WTC11 (cell line): ENCODE measurements around the gene TJAP1. TPM values are rescaled to one million over a fixed set of nuclear protein-coding genes. Genes with fewer than 3 reads are reported as not detected.
A peak's percentile ranks its signal among the peaks of the same experiment; 100 is the strongest.

Source experiments
- ATAC-seq: fragments of 200-7000 bp; cut with Tn5 transposase; 2 replicates; pipeline ENCODE4 v1.10.0; 2021; ENCODE audit warnings: mild to moderate bottlenecking, moderate library complexity
- CTCF ChIA-PET: fragments of 300-600 bp; sonication (Branson Sonifier 250); formaldehyde crosslinking; loops from one replicate; lab custom pipeline; 2021; ENCODE audit warnings: antibody characterized with exemption; lab: Charles Lee
- POLR2A ChIA-PET: fragments of 350-600 bp; sonication (Branson Sonifier 250); formaldehyde crosslinking; loops from one replicate; lab custom pipeline; 2021; ENCODE audit warnings: antibody characterized with exemption; lab: Charles Lee
- DNase-seq: peaks from one replicate; pipeline ENCODE4 v3.0.0; 2021; ENCODE audit warnings: low spot score
- H3K27ac Mint-ChIP-seq: 2 replicates; pipeline ENCODE4 v1.8.0; 2021; ENCODE audit warnings: mixed read lengths
- H3K27me3 Mint-ChIP-seq: 2 replicates; pipeline ENCODE4 v1.8.0; 2021; ENCODE audit warnings: low read depth, mild to moderate bottlenecking, moderate library complexity, mixed read lengths
- H3K36me3 Mint-ChIP-seq: 2 replicates; pipeline ENCODE4 v1.8.0; 2021; ENCODE audit warnings: mixed read lengths
- H3K4me1 Mint-ChIP-seq: 2 replicates; pipeline ENCODE4 v1.8.0; 2022; ENCODE audit warnings: mixed read lengths
- H3K4me3 Mint-ChIP-seq: 2 replicates; pipeline ENCODE4 v1.8.0; 2021; ENCODE audit warnings: mild to moderate bottlenecking, moderate library complexity, mixed read lengths
- H3K9me3 Mint-ChIP-seq: 2 replicates; pipeline ENCODE4 v1.8.0; 2021; ENCODE audit warnings: mixed read lengths
- ATF1 ChIP-seq: sonication (generic); formaldehyde crosslinking; IDR thresholded peaks from 2 replicates; pipeline ENCODE4 v1.8.1; 2023; ENCODE audit warnings: mild to moderate bottlenecking, moderate library complexity, missing genetic modification reagents
- ATF3 ChIP-seq: sonication (generic); formaldehyde crosslinking; conservative IDR thresholded peaks from 2 replicates; pipeline ENCODE4 v1.8.1; 2022; ENCODE audit warnings: mild to moderate bottlenecking, missing genetic modification reagents
- CREB1 ChIP-seq: sonication (generic); formaldehyde crosslinking; IDR thresholded peaks from 2 replicates; pipeline ENCODE4 v1.8.0; 2023; ENCODE audit warnings: mild to moderate bottlenecking, missing genetic modification reagents
- HMGA2 ChIP-seq: fragments of 250-450 bp; sonication (Bioruptor Pico); IDR thresholded peaks from 2 replicates; pipeline ENCODE4 v1.4.0; 2021; ENCODE audit warnings: mild to moderate bottlenecking, moderate library complexity
- JAZF1 ChIP-seq: fragments of 250-450 bp; sonication (Bioruptor Pico); IDR thresholded peaks from 2 replicates; pipeline ENCODE4 v1.9.0; 2021; ENCODE audit warnings: moderate library complexity, mild to moderate bottlenecking, inconsistent platforms
- MXD4 ChIP-seq: fragments of 250-450 bp; sonication (Bioruptor Pico); IDR thresholded peaks from 2 replicates; pipeline ENCODE4 v1.8.0; 2021; ENCODE audit warnings: mild to moderate bottlenecking, moderate library complexity, borderline replicate concordance
- NFYB ChIP-seq: sonication (generic); formaldehyde crosslinking; conservative IDR thresholded peaks from 2 replicates; pipeline ENCODE4 v1.8.0; 2022; ENCODE audit warnings: low read depth, missing genetic modification reagents
- OVOL2 ChIP-seq: fragments of 250-450 bp; sonication (Bioruptor Pico); IDR thresholded peaks from 2 replicates; pipeline ENCODE4 v1.9.0; 2021; ENCODE audit warnings: mild to moderate bottlenecking, borderline replicate concordance
- PREB ChIP-seq: sonication (generic); formaldehyde crosslinking; IDR thresholded peaks from 2 replicates; pipeline ENCODE4 v1.8.1; 2022; ENCODE audit warnings: mild to moderate bottlenecking, missing genetic modification reagents, moderate library complexity, borderline replicate concordance
- RELA ChIP-seq: sonication (generic); formaldehyde crosslinking; IDR thresholded peaks from 2 replicates; pipeline ENCODE4 v1.8.1; 2022; ENCODE audit warnings: missing genetic modification reagents, mild to moderate bottlenecking, borderline replicate concordance
- RORB ChIP-seq: fragments of 250-450 bp; sonication (Bioruptor Pico); IDR thresholded peaks from 2 replicates; pipeline ENCODE4 v1.9.0; 2021; ENCODE audit warnings: mild to moderate bottlenecking
- SP1 ChIP-seq: sonication (generic); formaldehyde crosslinking; conservative IDR thresholded peaks from 2 replicates; pipeline ENCODE4 v1.8.1; 2022; ENCODE audit warnings: missing genetic modification reagents
- TCF7 ChIP-seq: sonication (generic); formaldehyde crosslinking; IDR thresholded peaks from 2 replicates; pipeline ENCODE4 v1.8.0; 2022; ENCODE audit warnings: mild to moderate bottlenecking, low read depth, missing genetic modification reagents, moderate library complexity
- ZMAT4 ChIP-seq: fragments of 250-450 bp; sonication (Bioruptor Pico); IDR thresholded peaks from 2 replicates; pipeline ENCODE4 v1.9.0; 2021; ENCODE audit warnings: mild to moderate bottlenecking
- ZNF121 ChIP-seq: sonication (generic); formaldehyde crosslinking; IDR thresholded peaks from 2 replicates; pipeline ENCODE4 v1.8.0; 2023; ENCODE audit warnings: missing genetic modification reagents
- total RNA-seq: library from RNA; stranded (reverse); gene quantifications from 3 replicates; pipeline ENCODE4 v1.2.3, GENCODE V29; 2021
- TF ChIP-seq, protein P1 (sequence below): fragments of 250-450 bp; sonication (Bioruptor Pico); IDR thresholded peaks from 2 replicates; pipeline ENCODE4 v1.9.0; 2021; ENCODE audit warnings: mild to moderate bottlenecking, borderline replicate concordance
- TF ChIP-seq, protein P2 (sequence below): sonication (generic); formaldehyde crosslinking; IDR thresholded peaks from 2 replicates; pipeline ENCODE4 v1.8.1; 2023; ENCODE audit warnings: mild to moderate bottlenecking, missing genetic modification reagents, borderline replicate concordance
- TF ChIP-seq, protein P3 (sequence below): sonication (generic); formaldehyde crosslinking; IDR thresholded peaks from 2 replicates; pipeline ENCODE4 v1.8.0; 2022; ENCODE audit warnings: mild to moderate bottlenecking, missing genetic modification reagents
- TF ChIP-seq, protein P4 (sequence below): sonication (generic); formaldehyde crosslinking; IDR thresholded peaks from 2 replicates; pipeline ENCODE4 v1.8.0; 2023; ENCODE audit warnings: missing genetic modification reagents, mild to moderate bottlenecking, borderline replicate concordance

TJAP1 gene
- total RNA-seq, 1 experiment from 2014 or later: 40.4 TPM

GRCh38 chr6:43428112-43428570 is 49.2 kb upstream of the TJAP1 start:
- Mint-ChIP-seq H3K4me1 (peaks cover 15% of the 10 kb centered on the region), H3K27ac (peak overlapping the region; percentile 20), H3K4me3 (peak overlapping the region; percentile 90), H3K36me3 (peaks cover 8% of the 10 kb centered on the region), H3K27me3 (peaks cover 5% of the 10 kb centered on the region), H3K9me3 (peaks cover 3% of the 10 kb centered on the region)
- TF ChIP-seq RORB (no peak), ATF1 (CRISPR knock-in tag) (0 out of 2 replicates have a peak, but pooled peaks have one; percentile 44), PREB (CRISPR knock-in tag) (no peak), CREB1 (CRISPR knock-in tag) (no peak)
- peak; percentile 2; the same call in 1 of the 2 replicates for ATAC-seq
- ChIA-PET CTCF (interaction anchor here (1.1 to 1.3 kb wide), 2 partner anchors 72 to 79 kb away, joined by 3 read pairs; no protein-coding TSS in a partner anchor), POLR2A (interaction anchor here (0.6 kb wide), 1 partner anchor 94 kb away, joined by 3 read pairs; no protein-coding TSS in a partner anchor)
- no peak for DNase-seq

DNA sequence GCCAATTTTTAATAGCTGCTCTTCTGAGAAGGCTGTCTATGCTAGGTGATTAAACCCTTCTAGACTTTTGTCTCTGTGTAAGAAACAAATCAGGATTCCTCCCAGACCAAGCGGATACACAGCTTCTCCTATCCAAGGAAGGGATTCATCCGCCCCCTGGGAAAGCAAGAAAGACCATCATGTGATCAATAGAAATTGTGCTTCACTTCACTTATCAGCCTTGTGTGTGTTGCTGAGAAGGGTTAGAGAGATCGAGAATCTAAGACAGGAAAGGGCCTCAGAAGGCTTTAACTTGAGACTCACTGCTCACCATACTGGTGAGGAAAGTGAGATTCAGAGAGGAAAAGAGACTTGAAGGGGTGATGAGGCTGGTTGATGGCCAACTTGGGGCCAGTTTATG is 48.5 kb upstream of the TJAP1 start:
- CTCF ChIA-PET: no interaction called here
- Mint-ChIP-seq H3K9me3 (peaks cover 3% of the 10 kb centered on the region), H3K4me3 (peak overlapping the region; percentile 90), H3K4me1 (peaks cover 15% of the 10 kb centered on the region)
- no peak for ATAC-seq
- POLR2A ChIA-PET: no interaction called here
- no peak for DNase-seq
- TF ChIP-seq, protein P1, sequence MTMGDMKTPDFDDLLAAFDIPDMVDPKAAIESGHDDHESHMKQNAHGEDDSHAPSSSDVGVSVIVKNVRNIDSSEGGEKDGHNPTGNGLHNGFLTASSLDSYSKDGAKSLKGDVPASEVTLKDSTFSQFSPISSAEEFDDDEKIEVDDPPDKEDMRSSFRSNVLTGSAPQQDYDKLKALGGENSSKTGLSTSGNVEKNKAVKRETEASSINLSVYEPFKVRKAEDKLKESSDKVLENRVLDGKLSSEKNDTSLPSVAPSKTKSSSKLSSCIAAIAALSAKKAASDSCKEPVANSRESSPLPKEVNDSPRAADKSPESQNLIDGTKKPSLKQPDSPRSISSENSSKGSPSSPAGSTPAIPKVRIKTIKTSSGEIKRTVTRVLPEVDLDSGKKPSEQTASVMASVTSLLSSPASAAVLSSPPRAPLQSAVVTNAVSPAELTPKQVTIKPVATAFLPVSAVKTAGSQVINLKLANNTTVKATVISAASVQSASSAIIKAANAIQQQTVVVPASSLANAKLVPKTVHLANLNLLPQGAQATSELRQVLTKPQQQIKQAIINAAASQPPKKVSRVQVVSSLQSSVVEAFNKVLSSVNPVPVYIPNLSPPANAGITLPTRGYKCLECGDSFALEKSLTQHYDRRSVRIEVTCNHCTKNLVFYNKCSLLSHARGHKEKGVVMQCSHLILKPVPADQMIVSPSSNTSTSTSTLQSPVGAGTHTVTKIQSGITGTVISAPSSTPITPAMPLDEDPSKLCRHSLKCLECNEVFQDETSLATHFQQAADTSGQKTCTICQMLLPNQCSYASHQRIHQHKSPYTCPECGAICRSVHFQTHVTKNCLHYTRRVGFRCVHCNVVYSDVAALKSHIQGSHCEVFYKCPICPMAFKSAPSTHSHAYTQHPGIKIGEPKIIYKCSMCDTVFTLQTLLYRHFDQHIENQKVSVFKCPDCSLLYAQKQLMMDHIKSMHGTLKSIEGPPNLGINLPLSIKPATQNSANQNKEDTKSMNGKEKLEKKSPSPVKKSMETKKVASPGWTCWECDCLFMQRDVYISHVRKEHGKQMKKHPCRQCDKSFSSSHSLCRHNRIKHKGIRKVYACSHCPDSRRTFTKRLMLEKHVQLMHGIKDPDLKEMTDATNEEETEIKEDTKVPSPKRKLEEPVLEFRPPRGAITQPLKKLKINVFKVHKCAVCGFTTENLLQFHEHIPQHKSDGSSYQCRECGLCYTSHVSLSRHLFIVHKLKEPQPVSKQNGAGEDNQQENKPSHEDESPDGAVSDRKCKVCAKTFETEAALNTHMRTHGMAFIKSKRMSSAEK: no peak
- no peak for TF ChIP-seq JAZF1 (CRISPR knock-in tag)
- TF ChIP-seq, protein P2, sequence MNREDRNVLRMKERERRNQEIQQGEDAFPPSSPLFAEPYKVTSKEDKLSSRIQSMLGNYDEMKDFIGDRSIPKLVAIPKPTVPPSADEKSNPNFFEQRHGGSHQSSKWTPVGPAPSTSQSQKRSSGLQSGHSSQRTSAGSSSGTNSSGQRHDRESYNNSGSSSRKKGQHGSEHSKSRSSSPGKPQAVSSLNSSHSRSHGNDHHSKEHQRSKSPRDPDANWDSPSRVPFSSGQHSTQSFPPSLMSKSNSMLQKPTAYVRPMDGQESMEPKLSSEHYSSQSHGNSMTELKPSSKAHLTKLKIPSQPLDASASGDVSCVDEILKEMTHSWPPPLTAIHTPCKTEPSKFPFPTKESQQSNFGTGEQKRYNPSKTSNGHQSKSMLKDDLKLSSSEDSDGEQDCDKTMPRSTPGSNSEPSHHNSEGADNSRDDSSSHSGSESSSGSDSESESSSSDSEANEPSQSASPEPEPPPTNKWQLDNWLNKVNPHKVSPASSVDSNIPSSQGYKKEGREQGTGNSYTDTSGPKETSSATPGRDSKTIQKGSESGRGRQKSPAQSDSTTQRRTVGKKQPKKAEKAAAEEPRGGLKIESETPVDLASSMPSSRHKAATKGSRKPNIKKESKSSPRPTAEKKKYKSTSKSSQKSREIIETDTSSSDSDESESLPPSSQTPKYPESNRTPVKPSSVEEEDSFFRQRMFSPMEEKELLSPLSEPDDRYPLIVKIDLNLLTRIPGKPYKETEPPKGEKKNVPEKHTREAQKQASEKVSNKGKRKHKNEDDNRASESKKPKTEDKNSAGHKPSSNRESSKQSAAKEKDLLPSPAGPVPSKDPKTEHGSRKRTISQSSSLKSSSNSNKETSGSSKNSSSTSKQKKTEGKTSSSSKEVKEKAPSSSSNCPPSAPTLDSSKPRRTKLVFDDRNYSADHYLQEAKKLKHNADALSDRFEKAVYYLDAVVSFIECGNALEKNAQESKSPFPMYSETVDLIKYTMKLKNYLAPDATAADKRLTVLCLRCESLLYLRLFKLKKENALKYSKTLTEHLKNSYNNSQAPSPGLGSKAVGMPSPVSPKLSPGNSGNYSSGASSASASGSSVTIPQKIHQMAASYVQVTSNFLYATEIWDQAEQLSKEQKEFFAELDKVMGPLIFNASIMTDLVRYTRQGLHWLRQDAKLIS (CRISPR knock-in tag): no peak
- TF ChIP-seq ZNF121 (CRISPR knock-in tag): no peak
- no peak for TF ChIP-seq NFYB
- TF ChIP-seq SP1: no peak
- TF ChIP-seq TCF7 (CRISPR knock-in tag): no peak
- TF ChIP-seq ATF3 (CRISPR knock-in tag): no peak
- TF ChIP-seq, protein P3, sequence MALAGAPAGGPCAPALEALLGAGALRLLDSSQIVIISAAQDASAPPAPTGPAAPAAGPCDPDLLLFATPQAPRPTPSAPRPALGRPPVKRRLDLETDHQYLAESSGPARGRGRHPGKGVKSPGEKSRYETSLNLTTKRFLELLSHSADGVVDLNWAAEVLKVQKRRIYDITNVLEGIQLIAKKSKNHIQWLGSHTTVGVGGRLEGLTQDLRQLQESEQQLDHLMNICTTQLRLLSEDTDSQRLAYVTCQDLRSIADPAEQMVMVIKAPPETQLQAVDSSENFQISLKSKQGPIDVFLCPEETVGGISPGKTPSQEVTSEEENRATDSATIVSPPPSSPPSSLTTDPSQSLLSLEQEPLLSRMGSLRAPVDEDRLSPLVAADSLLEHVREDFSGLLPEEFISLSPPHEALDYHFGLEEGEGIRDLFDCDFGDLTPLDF (CRISPR knock-in tag): no peak
- TF ChIP-seq ZMAT4 (CRISPR knock-in tag): no peak
- no peak for TF ChIP-seq MXD4 (CRISPR knock-in tag)
- no peak for TF ChIP-seq HMGA2 (CRISPR knock-in tag)
- TF ChIP-seq RELA: no peak
- TF ChIP-seq OVOL2 (CRISPR knock-in tag): no peak
- TF ChIP-seq, protein P4, sequence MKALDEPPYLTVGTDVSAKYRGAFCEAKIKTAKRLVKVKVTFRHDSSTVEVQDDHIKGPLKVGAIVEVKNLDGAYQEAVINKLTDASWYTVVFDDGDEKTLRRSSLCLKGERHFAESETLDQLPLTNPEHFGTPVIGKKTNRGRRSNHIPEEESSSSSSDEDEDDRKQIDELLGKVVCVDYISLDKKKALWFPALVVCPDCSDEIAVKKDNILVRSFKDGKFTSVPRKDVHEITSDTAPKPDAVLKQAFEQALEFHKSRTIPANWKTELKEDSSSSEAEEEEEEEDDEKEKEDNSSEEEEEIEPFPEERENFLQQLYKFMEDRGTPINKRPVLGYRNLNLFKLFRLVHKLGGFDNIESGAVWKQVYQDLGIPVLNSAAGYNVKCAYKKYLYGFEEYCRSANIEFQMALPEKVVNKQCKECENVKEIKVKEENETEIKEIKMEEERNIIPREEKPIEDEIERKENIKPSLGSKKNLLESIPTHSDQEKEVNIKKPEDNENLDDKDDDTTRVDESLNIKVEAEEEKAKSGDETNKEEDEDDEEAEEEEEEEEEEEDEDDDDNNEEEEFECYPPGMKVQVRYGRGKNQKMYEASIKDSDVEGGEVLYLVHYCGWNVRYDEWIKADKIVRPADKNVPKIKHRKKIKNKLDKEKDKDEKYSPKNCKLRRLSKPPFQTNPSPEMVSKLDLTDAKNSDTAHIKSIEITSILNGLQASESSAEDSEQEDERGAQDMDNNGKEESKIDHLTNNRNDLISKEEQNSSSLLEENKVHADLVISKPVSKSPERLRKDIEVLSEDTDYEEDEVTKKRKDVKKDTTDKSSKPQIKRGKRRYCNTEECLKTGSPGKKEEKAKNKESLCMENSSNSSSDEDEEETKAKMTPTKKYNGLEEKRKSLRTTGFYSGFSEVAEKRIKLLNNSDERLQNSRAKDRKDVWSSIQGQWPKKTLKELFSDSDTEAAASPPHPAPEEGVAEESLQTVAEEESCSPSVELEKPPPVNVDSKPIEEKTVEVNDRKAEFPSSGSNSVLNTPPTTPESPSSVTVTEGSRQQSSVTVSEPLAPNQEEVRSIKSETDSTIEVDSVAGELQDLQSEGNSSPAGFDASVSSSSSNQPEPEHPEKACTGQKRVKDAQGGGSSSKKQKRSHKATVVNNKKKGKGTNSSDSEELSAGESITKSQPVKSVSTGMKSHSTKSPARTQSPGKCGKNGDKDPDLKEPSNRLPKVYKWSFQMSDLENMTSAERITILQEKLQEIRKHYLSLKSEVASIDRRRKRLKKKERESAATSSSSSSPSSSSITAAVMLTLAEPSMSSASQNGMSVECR (CRISPR knock-in tag): no peak
- TF ChIP-seq, all 79 proteins: peak for 0
- Mint-ChIP-seq H3K27me3 (peaks cover 3% of the 10 kb centered on the region; the same call in 1 of the 2 replicates), H3K36me3 (peaks cover 8% of the 10 kb centered on the region), H3K27ac (peak overlapping the region; percentile 52)
